ENCODE measurements around the gene DNAJC21.

DNAJC21 gene

DNA sequence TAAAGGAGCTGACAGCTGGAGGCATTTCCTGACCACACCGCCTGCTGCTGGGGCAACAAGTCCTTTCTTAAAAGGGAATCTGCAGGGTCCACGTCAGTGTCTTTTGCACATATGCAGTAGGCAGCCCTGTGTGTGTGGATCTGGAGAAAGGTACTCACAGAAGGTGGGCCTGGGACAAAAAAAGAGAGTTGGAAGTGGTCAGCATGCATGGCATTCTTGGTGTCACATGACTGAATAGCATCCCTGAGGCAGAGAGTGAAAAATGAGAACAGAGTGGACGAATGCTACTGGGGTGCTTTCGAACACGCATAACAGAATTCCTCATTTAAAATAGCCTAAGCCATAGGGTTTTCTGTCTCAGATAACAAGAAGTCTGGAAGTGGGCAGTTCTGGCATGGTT lies 47.0 kb downstream of the DNAJC21 start:
- TF ChIP-seq BHLHE40 (IDR thresholded peaks at IDR 0.05; ENCODE audit: borderline replicate concordance) = no peak
- TF ChIP-seq LEF1 (IDR thresholded peaks at IDR 0.05; ENCODE audit: borderline replicate concordance) = no peak
- TF ChIP-seq FOXM1 (IDR thresholded peaks at IDR 0.05; ENCODE audit: borderline replicate concordance) = no peak
- no peak for TF ChIP-seq L3MBTL2 (conservative IDR thresholded peaks at IDR 0.05)
- TF ChIP-seq TARDBP (IDR thresholded peaks at IDR 0.05) = no peak
- no peak for TF ChIP-seq FOXA1 (IDR thresholded peaks at IDR 0.05)
- TF ChIP-seq CTBP1 (IDR thresholded peaks at IDR 0.05; ENCODE audit: borderline replicate concordance) = no peak
- no peak for TF ChIP-seq ZNF384 (IDR thresholded peaks at IDR 0.05)
- TF ChIP-seq ARNT (IDR thresholded peaks at IDR 0.05) = no peak
- TF ChIP-seq, protein P1, sequence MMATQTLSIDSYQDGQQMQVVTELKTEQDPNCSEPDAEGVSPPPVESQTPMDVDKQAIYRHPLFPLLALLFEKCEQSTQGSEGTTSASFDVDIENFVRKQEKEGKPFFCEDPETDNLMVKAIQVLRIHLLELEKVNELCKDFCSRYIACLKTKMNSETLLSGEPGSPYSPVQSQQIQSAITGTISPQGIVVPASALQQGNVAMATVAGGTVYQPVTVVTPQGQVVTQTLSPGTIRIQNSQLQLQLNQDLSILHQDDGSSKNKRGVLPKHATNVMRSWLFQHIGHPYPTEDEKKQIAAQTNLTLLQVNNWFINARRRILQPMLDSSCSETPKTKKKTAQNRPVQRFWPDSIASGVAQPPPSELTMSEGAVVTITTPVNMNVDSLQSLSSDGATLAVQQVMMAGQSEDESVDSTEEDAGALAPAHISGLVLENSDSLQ (IDR thresholded peaks at IDR 0.05) = no peak
- TF ChIP-seq FOXK2 (IDR thresholded peaks at IDR 0.05) = no peak
- TF ChIP-seq ELF4 (IDR thresholded peaks at IDR 0.05) = no peak
- TF ChIP-seq SUZ12 (IDR thresholded peaks at IDR 0.05) = no peak
- no peak for TF ChIP-seq NFRKB (IDR thresholded peaks at IDR 0.05)
- no peak for TF ChIP-seq SP1 (IDR thresholded peaks at IDR 0.05)
- CTCF ChIA-PET = no interaction called here
- POLR2A ChIA-PET = interaction anchor here (1.0 kb wide), 1 partner anchor 46 kb away, joined by 3 read pairs; no protein-coding TSS in a partner anchor
- no peak for DNase-seq (ENCODE audit: extremely low spot score)

DNA sequence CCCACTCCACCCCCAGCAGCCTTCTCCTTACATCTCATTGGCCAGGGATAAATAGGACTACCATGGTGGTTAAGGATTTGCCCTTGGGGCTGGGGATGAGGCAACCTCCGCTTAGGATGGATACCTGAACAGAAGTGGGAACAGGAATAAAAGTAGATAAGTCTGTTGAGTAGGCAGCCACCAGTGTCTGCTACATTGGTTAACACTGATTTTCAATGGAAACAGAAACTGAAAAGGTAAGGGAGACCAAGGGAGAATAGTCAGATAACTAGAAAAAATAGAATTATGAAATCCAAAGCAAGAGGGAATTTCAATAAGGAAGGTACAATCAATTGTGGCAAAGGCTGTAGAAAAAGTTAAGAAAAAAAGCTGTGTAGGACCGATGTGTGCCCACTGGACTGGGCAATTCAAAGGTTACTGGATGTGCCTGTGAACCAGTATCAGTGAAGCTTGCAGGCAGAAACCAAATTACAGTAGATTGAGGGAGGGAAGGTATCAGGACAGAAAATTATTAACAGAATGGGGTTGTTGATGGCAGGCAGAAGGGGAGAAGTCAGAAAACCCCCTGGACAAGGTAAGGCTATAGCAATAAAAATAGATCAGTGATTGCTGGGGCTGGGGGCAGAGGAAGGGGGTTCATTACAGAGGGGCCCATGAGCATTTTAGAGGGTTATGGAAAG lies 48.7 kb downstream of the DNAJC21 start:
- DNase-seq (ENCODE audit: extremely low spot score) = no peak
- CTCF ChIA-PET = interaction anchor here (0.9 kb wide), 1 partner anchor 25 kb away, joined by 3 read pairs; no protein-coding TSS in a partner anchor
- no peak for TF ChIP-seq SP1 (IDR thresholded peaks at IDR 0.05)
- TF ChIP-seq NFRKB (IDR thresholded peaks at IDR 0.05) = no peak
- POLR2A ChIA-PET = interaction anchor here (0.6 kb wide), 1 partner anchor 28 kb away, joined by 3 read pairs; no protein-coding TSS in a partner anchor

DNA sequence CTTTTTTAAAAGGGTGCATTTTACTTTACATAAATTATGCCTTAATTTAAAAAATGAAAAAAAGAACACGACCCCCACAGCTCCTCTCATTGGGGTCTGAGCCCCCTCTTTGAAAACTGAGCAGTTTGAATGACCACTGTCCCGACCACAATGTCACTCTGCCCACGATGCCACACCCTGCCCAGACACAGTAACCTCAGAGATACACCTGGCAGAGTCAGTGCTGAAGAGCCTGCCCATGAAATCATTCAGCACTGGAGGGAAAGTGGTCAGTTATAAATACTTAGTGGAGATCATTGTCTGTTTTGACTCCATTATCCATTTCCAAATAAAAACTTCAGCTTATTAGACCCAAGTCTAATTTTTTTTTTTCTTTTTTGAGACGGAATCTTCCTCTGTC lies 49.3 kb downstream of the DNAJC21 start:
- CTCF ChIA-PET = no interaction called here
- no peak for DNase-seq (ENCODE audit: extremely low spot score)
- TF ChIP-seq L3MBTL2 (conservative IDR thresholded peaks at IDR 0.05) (no peak), FOXM1 (IDR thresholded peaks at IDR 0.05; ENCODE audit: borderline replicate concordance) (no peak)
- POLR2A ChIA-PET = interaction anchor here (0.6 kb wide), 1 partner anchor 29 kb away, joined by 3 read pairs; no protein-coding TSS in a partner anchor

DNA sequence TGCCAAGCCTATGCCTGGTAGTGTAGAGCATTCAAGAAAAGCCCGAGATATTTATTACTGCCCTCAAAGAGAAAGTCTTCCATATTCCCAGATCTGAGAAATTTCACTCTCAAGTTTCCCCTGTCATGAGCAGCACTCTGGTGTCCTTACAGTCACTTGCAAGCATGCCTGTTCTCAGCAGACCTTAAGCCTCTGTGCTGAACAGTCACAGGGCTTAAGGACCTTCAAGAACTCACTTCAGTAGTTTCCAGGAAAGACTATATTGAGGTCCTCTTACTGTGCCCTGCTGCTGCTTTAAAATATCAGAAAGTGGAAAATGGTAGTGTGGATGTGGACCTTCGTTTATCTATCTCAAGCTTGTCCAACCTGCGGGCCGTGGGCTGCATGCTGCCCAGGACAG lies 53.5 kb downstream of the DNAJC21 start:
- no peak for DNase-seq (ENCODE audit: extremely low spot score)
- POLR2A ChIA-PET = no interaction called here
- no peak for TF ChIP-seq L3MBTL2 (conservative IDR thresholded peaks at IDR 0.05)
- no peak for TF ChIP-seq SP1 (IDR thresholded peaks at IDR 0.05)
- TF ChIP-seq, protein P1 (IDR thresholded peaks at IDR 0.05) = no peak
- no peak for TF ChIP-seq ZNF384 (IDR thresholded peaks at IDR 0.05)
- TF ChIP-seq FOXM1 (IDR thresholded peaks at IDR 0.05; ENCODE audit: borderline replicate concordance) = no peak
- TF ChIP-seq ARNT (IDR thresholded peaks at IDR 0.05) = no peak
- TF ChIP-seq HDGF (IDR thresholded peaks at IDR 0.05; ENCODE audit: borderline replicate concordance) = no peak
- no peak for TF ChIP-seq TARDBP (IDR thresholded peaks at IDR 0.05)
- TF ChIP-seq SUZ12 (IDR thresholded peaks at IDR 0.05) = no peak
- TF ChIP-seq BHLHE40 (IDR thresholded peaks at IDR 0.05; ENCODE audit: borderline replicate concordance) = no peak
- no peak for TF ChIP-seq FOXK2 (IDR thresholded peaks at IDR 0.05)
- TF ChIP-seq FOXA1 (IDR thresholded peaks at IDR 0.05) = no peak
- TF ChIP-seq CTBP1 (IDR thresholded peaks at IDR 0.05; ENCODE audit: borderline replicate concordance) = no peak
- TF ChIP-seq ELF4 (IDR thresholded peaks at IDR 0.05) = no peak
- TF ChIP-seq LEF1 (IDR thresholded peaks at IDR 0.05; ENCODE audit: borderline replicate concordance) = no peak
- TF ChIP-seq NFRKB (IDR thresholded peaks at IDR 0.05) = no peak
- CTCF ChIA-PET = no interaction called here

DNA sequence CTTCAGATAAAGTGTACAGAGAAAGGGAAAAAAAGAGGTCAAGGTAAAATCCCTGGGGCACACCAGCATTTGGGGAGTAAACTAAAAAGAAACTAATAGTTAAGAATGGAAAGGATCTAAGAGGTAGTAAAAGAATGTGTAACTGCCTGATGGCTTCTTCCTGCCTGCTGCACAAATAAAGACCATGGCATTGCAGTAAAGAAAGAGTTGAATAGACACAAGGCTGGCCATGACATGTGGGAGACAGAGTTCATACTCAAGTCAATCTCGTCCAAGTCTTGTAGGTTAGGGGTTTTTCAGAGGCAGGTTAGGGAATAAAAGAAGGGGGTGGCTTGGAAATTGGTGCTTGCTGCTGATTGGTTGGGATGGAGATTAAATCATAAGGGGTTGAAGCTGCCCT lies 57.6 kb downstream of the DNAJC21 start:
- DNase-seq (ENCODE audit: extremely low spot score) = no peak
- TF ChIP-seq CTBP1 (IDR thresholded peaks at IDR 0.05; ENCODE audit: borderline replicate concordance) = no peak
- no peak for TF ChIP-seq TARDBP (IDR thresholded peaks at IDR 0.05)
- TF ChIP-seq HDGF (IDR thresholded peaks at IDR 0.05; ENCODE audit: borderline replicate concordance) = no peak
- ChIA-PET POLR2A (no interaction called here), CTCF (no interaction called here)

DNA sequence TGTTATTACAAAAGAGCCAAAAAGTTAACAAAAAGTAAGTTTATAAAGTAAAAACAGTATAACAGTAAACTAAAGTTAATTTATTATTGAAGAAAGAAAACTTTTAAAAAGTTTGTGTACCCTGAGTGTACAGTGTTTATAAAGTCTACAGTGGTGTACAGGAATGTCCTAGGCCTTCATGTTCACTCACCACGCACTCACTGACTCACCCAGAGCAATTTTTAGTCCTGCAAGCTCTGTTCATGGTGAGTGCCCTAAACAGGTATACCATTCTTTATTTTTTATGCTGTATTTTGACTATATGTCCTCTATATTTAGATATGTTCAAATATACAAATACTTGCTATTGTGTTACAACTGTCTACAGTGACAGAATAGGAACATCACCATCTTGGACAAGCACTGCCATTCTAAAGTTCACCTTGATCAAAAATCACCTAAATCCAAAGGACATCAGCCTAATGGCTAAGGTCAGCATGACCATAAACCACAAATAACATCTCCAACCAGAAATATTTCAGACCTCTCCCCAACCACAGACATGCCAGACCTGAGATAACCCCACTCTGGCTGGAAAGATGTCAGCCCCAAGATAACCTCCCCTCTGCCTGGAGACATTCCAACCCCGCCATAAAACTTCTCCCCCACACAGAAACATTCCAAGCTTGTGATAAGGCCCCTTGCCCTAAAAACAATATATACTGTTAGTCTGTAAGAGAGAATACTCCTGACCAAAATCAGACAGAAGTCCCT lies 62.3 kb downstream of the DNAJC21 start:
- no peak for TF ChIP-seq L3MBTL2 (conservative IDR thresholded peaks at IDR 0.05)
- no peak for TF ChIP-seq TARDBP (IDR thresholded peaks at IDR 0.05)
- no peak for TF ChIP-seq ARNT (IDR thresholded peaks at IDR 0.05)
- TF ChIP-seq SP1 (IDR thresholded peaks at IDR 0.05) = no peak
- no peak for TF ChIP-seq FOXM1 (IDR thresholded peaks at IDR 0.05; ENCODE audit: borderline replicate concordance)
- TF ChIP-seq ELF4 (IDR thresholded peaks at IDR 0.05) = no peak
- TF ChIP-seq LEF1 (IDR thresholded peaks at IDR 0.05; ENCODE audit: borderline replicate concordance) = no peak
- TF ChIP-seq SUZ12 (IDR thresholded peaks at IDR 0.05) = no peak
- no peak for TF ChIP-seq FOXK2 (IDR thresholded peaks at IDR 0.05)
- TF ChIP-seq HDGF (IDR thresholded peaks at IDR 0.05; ENCODE audit: borderline replicate concordance) = no peak
- TF ChIP-seq FOXA1 (IDR thresholded peaks at IDR 0.05) = no peak
- ChIA-PET POLR2A (no interaction called here), CTCF (no interaction called here)
- no peak for DNase-seq (ENCODE audit: extremely low spot score)

DNA sequence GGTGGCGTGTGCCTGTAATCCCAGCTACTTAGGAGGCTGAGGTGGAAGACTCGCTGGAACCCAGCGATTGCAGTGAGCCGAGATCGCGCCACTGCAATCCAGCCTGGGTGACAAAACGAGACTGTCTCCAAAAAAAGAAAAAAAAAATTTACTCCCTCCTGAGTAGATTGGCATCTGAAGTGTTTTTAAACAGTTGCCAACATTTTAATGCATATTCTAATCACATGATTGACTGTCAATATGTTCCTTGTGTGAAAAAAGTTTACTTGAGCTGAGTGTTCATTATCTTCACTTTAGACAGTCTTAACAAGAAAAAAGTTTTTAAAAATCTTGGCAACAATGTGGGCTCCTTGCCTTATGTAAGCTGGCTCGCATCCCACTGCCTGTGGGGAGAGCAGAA lies 64.6 kb downstream of the DNAJC21 start:
- DNase-seq (ENCODE audit: extremely low spot score) = no peak
- TF ChIP-seq ZNF384 (IDR thresholded peaks at IDR 0.05) = no peak
- TF ChIP-seq TARDBP (IDR thresholded peaks at IDR 0.05) = no peak
- no peak for TF ChIP-seq ARNT (IDR thresholded peaks at IDR 0.05)
- no peak for TF ChIP-seq L3MBTL2 (conservative IDR thresholded peaks at IDR 0.05)
- no peak for TF ChIP-seq CTBP1 (IDR thresholded peaks at IDR 0.05; ENCODE audit: borderline replicate concordance)
- no peak for TF ChIP-seq NFRKB (IDR thresholded peaks at IDR 0.05)
- no peak for TF ChIP-seq SP1 (IDR thresholded peaks at IDR 0.05)
- no peak for TF ChIP-seq SUZ12 (IDR thresholded peaks at IDR 0.05)
- TF ChIP-seq FOXA1 (IDR thresholded peaks at IDR 0.05) = no peak
- no peak for TF ChIP-seq FOXK2 (IDR thresholded peaks at IDR 0.05)
- TF ChIP-seq HDGF (IDR thresholded peaks at IDR 0.05; ENCODE audit: borderline replicate concordance) = no peak
- TF ChIP-seq LEF1 (IDR thresholded peaks at IDR 0.05; ENCODE audit: borderline replicate concordance) = no peak
- TF ChIP-seq, protein P1 (IDR thresholded peaks at IDR 0.05) = no peak
- TF ChIP-seq FOXM1 (IDR thresholded peaks at IDR 0.05; ENCODE audit: borderline replicate concordance) = no peak
- CTCF ChIA-PET = interaction anchor here (2.4 kb wide), 1 partner anchor 9 kb away, joined by 9 read pairs; no protein-coding TSS in a partner anchor
- POLR2A ChIA-PET = interaction anchor here (1.1 kb wide), 1 partner anchor 79 kb away, joined by 3 read pairs; the partner anchor contains the start of genes BRIX1 and RAD1

Data from HEK293T (cell line).